ENCODE measurements around the gene ERCC8.

GRCh38 chr5:60887096-60887495 is 57.8 kb downstream of the ERCC8 start:
- TF ChIP-seq CTCF (conservative IDR thresholded peaks at IDR 0.05; ENCODE audit: low read length) (no peak), EZH2phosphoT487 (IDR thresholded peaks at IDR 0.05; ENCODE audit: borderline replicate concordance) (no peak)
